Right kidney (tissue), 1 donor: ENCODE results near the gene B3GALT6.

ENCODE experiments used
- DNase-seq: peaks from one replicate; pipeline ENCODE4 v3.0.0-alpha.2; 2016

B3GALT6 gene

DNA sequence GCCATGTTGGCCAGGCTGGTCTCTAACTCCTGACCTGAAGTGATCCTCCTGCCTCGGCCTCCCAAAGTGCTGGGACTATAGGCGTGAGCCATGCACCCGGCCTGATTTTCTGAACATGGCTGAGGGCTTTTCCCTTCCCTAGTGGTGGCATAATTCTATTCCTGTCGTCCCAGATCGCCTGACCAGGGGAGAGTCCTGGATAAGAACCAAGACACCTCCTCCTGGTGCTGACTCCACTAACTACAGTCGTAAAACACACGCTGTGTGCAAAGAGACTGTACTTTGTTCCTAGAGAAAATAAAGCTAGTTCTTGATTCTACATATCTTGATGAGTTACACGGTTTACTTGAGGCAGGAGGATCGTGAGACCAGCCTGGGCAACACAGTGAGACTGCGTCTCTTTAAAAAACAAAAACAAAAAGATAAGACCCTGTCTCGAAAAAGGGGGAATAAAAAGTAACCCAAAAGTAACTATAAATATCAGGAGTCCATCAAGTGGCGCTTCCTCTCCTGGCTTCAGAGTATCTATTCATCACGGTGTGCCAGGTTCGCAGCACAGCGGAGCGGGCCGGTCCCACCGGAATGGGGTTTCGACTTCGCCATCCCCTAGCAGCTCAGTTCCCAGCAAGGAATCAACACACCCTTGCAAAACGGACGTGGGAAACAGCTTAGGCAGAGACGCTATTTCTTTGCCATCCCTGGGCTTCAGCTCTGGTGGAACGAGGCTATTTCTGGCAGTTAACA is 1.2 kb upstream of the B3GALT6 start:
- no peak for DNase-seq

DNA sequence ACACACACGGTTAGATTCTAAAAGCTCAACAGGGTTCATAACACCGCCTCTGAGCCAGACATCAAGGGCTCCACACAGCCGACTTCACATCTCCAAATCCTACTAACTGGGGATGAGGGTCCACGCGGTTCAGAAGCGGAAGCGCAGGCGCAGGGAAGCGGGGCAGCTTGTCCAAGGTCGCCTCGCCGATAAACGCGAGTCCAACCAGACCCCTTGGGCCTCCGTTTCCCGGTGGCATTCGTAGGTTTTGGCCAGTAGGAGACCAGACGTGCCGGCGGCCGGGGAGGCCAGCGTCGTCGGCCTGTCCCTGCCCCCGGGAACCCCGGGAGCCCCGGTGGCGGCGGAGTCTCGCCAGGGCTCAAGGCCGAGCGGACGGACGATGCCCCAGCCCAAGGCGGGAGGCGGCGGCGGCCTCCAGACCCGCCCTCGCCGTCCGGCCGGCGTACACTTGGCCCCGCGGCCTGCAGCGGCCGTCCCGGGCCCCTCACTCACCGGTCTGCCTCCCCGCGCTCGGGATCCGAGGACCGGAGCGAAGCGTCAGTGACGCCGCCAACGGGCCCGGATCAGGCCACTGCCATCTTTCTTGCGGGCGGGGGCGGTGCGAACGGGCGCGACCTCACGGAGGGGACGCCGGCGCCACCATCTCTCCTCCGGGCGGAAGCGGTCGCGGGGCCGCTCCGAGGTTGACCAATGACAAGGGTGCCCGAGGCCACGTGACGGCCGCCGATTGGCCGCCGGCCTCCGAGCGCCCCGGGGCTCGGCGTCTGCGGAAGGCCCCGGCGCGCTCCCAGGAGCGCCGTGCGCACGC is 433 bp upstream of the B3GALT6 start, which contains the start of gene SDF4:
SDF4 (minus strand) TSS at position 602 of the 808 bp plus-strand sequence. CDS start 3,229 bp downstream, outside the sequence.
- peak; percentile 95 for DNase-seq

DNA sequence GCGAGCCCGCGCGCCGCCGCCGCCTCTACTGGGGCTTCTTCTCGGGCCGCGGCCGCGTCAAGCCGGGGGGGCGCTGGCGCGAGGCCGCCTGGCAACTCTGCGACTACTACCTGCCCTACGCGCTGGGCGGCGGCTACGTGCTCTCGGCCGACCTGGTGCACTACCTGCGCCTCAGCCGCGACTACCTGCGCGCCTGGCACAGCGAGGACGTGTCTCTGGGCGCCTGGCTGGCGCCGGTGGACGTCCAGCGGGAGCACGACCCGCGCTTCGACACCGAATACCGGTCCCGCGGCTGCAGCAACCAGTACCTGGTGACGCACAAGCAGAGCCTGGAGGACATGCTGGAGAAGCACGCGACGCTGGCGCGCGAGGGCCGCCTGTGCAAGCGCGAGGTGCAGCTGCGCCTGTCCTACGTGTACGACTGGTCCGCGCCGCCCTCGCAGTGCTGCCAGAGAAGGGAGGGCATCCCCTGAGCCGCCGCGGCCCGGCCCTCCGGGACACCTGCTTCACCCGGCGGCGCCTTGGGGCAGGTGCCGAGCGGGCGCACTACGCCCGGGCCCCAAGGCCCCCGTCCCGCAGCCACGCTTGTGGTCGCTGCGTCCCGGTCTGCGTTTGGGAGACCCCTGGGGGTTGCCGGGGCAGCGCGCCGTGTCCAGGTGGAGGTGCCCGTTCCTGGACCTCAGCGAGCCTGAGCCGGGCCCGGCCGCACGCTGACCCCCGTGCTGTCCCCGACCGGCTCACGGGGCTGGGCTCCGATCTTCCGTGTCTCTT is 944 bp downstream of the B3GALT6 start:
- no peak for DNase-seq

DNA sequence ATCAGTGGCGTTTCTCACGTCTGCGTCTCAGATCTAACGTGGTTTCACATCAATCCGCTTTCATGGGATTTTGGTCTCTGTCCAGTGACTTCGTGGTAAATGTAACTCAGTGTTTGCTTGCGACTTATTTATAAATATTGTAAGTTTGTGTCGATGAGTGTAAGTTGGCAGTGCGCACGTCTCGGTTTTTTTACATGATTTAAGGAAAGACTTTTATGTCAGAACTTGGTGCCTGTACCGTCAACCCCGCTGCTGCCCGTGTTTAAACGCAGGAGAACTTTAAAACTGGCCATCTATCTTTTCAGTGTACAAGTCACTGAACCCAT is 1.5 kb downstream of the B3GALT6 start:
- no peak for DNase-seq

DNA sequence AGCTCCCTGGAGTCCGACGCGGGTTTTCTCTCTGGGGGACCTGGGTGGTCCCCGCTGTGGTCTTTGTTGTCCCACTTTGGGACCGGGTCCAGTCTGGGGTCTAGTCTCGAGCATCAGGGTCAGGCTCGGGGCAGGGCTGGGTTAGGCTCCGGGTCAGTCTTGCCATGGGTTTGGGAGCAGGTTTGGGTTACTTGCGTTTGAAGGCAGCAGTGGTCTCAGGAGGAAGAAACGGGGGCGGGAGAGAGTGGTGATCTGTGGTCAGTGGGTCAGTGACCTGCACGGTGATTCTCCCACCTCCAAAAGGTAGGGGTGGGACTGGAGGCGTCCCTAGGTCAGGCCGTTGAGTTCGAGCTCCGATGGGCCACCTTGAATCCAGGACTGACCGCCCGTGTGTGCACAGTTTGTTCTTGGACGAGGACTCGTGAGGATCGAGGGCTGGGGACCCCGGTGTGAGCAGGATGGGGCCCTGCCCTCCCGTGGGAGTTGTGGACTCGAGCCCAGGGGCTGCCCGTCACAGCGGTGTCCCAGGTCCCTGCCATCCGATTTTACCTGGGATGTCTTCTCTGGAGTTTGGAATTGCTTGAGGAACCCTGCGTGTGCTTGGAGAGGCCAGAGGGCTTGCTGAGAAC is 2.3 kb downstream of the B3GALT6 start:
- DNase-seq = no peak

DNA sequence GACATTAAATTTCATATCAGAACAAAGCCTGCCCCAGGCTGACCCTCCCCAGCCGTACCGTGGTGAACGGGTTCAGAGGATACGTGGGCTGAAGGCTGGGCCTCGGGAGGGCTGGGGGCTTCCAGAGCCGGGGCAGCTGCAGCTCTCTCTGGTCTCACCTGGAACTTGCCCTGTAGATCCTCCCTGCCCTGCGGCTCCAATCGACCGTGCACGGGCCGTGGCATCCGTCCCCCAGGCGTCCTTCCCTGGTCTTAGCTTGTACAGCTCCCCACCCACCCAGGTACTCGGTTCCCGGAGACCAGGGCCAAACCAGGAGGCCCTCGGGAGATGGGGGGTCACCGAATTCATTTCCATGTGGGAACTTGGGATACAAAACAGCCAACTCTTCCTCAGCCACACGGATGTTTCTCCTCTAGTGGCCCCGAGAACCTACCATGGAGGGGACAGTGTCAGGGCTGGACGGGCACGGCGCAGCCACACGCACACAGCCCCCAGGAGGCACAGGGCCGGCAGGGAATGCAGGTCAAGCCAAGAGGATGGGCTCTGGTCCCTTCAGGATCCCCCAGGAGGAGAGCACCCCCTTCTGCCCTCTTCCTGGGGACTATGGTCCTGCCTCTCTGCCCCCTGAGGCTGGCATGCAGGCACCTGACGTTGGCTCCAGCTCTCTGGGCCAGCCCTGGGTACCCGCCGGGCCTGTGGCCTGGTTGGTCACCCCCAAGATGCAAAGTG is 3.1 kb downstream of the B3GALT6 start:
- no peak for DNase-seq

DNA sequence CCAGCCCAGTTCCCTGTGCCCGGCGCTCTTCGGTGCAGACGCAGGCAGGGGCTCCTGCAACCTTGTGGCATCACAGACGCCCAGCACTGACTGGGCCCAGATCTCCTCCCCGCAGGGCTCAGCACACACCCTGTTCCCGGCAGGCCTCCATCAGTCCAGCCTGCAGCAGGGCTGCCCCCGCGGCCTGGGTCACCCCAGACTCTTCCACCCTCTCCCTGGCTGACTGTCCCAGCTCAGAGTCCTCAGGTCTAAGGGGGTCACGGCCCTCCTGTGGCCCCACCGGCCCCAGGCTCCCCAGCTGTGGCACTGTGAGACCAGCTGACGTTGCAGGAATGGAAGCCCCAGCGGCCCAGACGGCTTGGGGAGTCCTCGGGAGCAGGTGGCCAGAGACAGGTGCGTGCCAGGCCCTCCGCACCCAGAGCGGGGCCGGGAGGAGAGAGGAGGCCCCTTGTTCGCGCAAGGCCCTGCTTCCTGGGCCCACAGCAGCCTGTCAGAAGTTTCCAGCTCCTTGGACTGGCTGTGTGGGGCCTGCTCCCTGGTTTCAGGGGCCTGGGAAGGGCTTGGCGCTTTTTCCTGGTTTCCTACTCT is 4.2 kb downstream of the B3GALT6 start:
- DNase-seq = no peak

DNA sequence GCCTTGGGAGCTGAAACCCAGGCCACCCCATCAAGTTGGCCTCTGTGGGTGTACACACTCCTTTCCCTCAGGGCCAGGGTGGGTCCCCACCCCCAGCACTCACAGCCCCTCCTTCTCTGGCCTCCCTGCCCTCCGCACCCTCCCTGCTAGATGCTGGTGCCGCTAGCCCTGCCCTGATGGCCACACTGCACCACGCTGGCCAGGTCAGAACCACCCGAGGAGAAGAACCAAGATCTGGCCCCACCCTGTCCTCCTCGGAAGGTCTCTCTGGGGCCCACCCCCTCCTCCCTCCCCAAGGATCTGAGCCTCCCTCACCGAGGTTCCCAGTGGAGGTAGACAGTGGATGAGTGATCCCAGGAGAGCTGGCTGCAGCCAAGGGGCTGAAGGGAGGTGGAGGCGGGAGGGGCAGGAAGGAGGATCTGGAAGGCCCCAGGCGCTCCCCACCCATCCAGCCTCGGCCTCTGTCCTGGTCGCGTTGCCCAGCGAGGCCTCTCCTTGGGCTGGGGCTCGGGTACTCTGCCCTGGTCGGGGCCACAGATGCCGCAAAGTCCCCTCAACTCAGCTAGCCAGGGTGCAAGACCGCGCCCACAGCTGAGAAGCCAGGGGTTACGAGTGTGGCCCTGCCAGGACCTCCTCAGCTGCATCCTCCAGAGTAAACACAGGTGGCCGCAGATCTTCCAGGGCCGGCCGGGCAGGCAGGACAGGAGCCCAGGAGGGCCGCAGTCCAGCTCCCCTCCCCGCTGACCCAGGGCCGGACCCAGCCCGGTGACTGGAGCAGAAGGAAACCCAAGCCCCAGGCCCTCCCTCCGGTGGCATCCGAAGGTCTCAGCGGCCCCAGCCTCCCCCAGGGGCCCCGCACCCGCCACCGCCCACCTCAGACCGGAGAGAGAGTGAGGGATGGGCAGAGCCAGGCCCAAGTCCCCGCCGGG is 5.2 kb downstream of the B3GALT6 start:
- DNase-seq = no peak

DNA sequence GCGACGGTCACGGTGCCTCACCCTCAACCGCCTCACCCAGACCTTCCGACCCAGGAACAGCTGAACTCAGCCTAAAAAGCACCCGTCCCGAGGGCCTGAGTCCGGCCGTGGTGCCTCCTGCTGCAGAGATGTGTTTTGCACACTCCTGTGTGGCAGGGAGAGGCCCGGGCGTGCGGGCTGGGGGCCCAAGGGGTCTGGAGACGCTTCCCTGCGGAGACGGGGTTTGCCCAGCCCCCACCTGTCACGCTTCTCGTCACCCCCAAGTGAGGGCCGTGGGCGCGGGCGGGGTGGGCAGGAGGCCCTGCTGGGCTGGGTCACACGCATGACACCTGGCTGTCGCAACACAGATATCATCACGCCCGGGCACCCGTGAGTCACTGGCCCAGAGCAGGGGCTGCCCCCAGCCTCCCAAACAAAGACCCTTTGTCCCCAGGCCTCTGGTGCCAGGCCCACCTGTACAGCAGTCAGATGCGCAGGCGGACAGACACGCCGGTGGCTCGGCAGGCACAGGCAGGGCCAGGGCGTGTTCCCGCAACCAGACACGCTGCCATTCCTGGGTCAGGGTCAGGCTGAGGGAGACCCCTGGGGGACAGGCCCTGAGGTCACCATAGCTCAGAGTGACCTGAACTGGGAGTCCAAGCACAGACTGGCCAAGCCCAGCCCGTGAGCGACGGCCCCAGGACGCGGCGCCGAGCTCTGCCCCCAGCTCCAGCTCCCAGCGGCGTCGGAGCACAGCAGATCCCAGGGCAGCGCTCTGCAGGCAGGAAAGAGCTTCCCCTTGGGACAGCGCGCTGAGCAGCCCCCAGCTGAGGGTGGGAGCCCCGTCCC is 6.1 kb downstream of the B3GALT6 start:
- DNase-seq = peak; percentile 64

DNA sequence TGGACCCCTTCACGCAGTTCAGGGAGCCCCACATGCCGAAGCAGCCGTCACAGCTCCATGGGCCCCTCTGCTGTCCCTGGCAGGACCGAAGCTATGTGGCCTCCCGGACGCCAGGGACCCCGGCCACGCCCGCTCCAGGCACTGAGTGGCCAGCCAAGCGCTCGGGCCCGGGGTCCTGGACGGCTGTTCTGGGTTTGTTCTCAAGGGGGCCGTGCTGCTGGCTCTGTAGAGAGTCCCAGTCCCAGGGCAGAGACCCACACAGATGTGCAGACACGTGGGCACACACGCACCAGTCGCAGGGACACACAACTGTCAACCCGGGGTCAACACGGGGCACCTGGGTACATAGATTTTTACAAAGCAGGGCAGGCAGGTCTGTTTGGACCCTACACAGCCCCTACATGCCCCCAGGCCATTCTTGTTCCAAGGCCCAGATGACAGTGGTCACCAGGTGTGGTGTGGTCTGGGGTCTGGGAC is 6.7 kb downstream of the B3GALT6 start:
- no peak for DNase-seq

DNA sequence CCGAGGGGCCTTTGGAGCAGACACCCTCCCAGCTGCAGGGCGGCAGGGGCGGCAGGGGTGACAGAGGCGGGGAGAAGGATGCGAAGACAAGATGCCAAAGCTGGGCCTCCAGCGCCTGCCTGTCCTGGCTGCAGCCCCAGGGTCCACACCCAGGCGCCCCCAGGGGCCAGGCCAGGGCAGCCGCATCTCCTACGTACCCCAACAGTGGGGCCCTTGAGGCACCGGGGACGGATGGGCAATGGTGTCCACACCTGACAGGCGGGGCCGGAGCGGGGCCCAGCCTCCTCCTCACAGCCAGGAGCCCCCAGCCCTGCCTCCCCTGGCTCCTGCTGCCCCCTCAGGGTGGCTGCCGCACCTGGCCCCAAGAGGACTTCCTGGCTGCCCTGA is 7.2 kb downstream of the B3GALT6 start:
- DNase-seq = peak; percentile 16

DNA sequence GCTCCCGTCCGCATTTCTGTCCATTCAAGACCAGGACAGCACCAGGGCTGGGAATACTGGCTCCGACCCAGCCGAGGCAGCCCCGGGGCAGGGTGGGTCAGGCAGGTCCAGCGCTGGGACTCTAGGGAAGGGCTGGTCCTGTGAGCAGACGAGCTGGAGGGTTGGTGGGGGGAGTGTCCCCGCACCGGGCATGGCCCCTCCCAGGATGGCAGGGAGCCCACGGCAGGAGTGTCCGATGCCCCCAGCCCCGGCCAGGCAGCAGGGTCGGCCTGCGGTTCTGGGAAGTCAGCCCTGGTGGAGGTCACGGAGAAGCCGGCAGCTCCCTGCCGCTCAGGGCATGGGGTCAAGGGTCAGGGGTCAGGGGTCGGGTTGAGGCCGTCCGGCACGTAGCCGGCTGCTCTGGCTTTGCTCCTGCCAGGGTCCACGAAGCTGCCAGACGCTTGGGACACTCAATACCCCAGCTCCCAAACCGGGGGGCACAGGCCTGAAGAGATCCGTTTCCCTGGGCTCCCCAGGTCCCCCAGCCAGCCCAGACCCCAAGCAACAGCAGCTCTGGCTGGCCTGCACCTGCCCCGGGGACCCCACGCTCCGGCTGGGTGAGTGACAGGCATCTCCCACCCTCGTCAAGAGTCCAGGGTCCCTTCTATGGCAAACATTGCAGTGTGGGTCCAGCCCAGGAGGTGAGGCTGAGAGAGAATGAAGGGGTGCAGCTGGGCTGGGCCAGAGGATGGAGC is 7.7 kb downstream of the B3GALT6 start:
- peak; percentile 39 for DNase-seq

DNA sequence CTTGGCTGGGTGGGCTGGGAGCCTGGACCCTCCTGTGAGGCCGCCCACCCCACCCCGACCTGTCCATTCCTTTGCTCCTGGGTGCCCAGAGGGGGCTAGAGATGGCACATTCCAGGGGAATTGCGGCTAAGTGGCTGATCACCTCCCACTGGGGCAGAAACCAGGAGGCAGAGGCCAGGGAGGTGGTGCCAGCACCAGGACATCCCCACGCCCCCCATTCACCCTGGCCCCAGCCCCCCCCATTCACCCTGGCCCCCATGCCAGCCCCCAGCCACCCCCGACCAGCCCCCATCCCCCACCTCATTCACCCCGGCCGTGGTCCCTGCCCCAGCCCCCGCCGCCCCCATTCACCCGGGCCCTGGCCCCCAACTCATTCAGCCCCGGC is 8.3 kb downstream of the B3GALT6 start:
- no peak for DNase-seq

DNA sequence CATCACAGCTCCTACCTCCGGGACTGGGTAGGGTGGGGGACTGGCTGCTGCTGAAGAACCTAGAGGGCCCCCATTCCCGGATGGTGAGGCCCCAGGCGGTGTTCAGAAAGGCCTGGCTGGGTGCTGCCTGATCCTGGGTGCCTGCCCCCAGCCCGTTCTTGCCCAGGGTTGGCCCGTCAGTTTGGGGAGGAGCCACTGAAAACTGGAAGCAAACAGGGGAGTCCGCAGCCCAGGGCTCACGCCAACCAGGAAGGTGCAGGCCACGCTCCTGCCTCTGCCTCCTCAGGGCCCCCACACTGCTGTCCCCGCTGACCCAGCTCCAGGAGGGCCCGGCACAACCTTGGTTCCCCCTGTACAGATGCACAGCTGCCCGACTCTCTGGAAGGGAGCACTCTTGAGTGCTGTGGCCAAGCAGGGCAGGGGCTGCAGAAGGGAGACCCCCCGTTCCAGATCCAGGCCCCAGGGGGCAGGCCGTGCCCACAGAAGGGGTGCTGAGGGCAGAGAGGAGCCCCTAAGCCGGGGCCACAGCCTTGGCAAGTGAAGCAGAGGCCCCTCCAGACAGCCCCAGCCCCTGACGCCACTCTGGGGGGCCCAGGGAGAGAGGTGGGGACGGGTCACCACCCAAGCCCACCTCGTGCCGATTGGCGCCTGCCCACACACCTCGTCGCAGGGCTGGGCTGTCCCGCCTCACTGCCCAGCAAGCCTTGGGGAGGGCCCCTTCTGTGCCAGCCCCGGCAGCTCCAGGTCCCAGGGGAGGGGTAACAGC is 9.0 kb downstream of the B3GALT6 start:
- DNase-seq = peak; percentile 57

DNA sequence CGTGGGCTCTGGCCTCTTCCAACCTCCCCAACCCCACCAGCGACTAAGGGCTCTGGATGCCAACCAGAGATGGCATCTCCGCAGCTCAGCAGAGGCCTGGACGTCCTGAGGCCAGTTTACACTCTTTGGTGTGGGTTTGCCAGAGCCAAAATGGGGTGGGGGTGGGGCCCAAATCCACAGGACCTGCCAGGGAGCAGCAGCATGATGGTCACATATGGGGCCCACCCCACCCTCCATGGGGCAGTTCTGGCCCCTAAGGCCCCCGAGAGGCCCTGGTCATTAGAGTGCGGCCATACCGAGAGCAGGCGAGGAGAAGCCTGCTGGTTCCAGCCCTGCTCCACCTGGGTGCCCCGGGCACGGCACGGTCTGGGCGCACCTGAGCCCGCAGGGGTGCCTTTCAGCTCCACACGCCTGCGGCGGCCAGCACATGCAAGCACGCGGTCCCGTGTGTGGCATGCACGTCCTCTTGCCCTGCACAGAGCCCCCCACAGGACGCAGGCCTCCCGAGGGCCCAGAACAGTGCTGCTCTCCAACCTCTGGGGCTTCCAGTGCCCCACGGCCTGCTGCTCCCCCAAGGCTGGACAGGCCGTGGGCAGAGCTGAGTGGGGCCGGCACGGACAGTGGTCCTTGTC is 9.7 kb downstream of the B3GALT6 start:
- peak; percentile 28 for DNase-seq

DNA sequence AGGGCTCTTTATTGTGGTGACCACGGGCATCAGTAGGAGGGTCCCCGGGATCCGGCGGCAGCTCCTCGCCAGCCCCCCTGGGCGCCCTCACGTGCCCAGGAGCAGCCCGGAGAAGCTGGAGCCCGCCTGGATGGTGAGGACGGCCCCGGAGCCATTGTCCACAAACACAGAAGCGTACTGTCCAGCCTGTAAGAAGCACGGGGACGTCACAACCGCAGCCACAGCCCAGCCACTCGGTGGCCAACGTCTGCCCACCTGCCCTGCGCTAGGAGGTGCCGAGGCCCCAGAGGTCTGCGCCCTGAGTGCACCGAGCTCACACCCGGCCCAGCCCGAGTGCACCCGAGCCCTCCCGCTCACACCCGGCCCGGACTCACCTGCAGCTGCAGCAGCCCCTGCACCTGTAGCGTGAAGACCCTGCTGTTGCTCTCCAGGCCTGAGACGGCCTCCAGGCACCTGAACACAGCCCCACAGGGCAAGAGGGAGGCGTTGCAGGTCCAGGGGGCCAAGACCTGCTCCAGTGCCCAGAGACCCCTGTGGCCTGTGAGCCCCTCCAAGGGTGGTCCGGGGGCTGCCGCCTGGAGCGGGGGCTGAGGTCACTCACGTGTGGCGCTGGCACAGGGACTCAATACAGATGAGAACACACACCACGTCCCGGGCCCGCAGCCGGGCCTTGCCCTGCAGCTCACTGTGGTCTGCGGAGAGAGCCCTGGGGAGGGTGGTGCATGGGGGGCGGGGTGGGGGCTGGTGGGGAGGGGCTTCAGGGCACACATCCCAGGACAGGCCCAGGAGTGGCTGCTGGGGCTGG is 10.6 kb downstream of the B3GALT6 start:
- peak; percentile 32 for DNase-seq
